Activated naive CD4-positive, alpha-beta T cell treated with anti-CD3 and anti-CD28 coated beads, Interleukin-2, amount 10 ng/mL, durations not matched to agents 7 days and 5 days (primary cell): ENCODE data around the gene KRT13.
A peak's percentile ranks its signal among the peaks of the same experiment; 100 is the strongest.

Experiments used
- CTCF ChIA-PET: fragments of 350-600 bp; sonication (Branson Sonifier 250); formaldehyde crosslinking; loops from one replicate; lab custom pipeline; 2021; ENCODE audit warnings: antibody characterized with exemption; lab: Charles Lee
- DNase-seq: peaks from one replicate; pipeline ENCODE4 v3.0.0-alpha.2; 2020
- H3K27ac Mint-ChIP-seq: one replicate; pipeline ENCODE4 v1.8.0; 2021; ENCODE audit warnings: mild to moderate bottlenecking, moderate library complexity, mixed read lengths
- H3K27me3 Mint-ChIP-seq: one replicate; pipeline ENCODE4 v1.8.0; 2021; ENCODE audit warnings: mild to moderate bottlenecking, mixed read lengths
- H3K36me3 Mint-ChIP-seq: one replicate; pipeline ENCODE4 v1.8.0; 2021; ENCODE audit warnings: mixed read lengths
- H3K4me1 Mint-ChIP-seq: one replicate; pipeline ENCODE4 v1.8.0; 2021; ENCODE audit warnings: mixed read lengths
- H3K4me3 Mint-ChIP-seq: one replicate; pipeline ENCODE4 v1.8.0; 2021; ENCODE audit warnings: mild to moderate bottlenecking, moderate library complexity, mixed read lengths
- H3K9me3 Mint-ChIP-seq: one replicate; pipeline ENCODE4 v1.8.0; 2021; ENCODE audit warnings: mixed read lengths

KRT13 gene

DNA sequence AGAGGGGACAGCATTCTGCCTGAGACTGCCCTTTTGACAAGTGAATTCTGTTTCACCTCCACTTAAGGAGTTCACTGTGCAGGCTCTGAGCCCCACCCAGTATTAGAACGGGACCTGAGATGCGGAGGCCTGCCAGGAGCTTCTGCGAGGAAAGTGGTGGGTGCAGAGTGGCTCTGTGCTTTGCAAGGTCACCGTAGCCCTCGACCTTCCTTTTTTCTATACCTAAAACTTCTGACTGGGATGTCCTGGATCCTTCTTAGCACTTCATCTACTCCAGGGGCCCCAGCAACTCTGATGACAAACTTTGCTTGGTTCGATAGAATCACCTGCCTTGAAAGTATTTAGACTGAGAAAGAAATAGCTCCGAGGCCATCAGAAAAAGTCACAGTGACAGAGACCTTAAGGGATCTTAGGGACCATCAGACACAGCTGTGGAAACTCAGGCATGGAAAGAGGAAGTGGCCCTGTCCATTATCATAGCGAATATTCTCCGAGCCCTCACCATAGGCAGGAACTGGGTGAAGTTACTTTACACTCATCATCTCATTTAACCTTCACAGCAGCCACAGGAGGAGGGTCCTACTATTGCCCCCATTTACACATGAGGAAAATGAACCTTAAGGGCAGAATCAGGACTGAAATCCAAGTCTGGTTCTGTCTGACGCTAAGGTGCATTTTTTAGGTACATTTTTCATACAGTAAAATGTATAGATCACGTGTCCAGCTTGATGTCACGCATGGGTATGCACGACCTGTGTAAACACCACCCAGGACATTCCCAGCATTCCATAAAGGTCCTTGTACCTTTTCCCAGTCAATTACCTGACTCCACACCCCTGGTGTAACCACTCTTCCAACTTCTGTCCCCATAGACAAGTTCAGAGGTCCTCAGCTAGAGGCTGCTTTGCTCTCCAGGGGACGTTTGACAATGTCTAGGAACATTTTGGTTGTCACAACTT is 676 bp upstream of the KRT13 start:
- H3K36me3 Mint-ChIP-seq = no peaks in the 10 kb centered on the region
- CTCF ChIA-PET = interaction anchor here (1.1 to 1.2 kb wide), 2 partner anchors 43 to 156 kb away, joined by 3 read pairs; no protein-coding TSS in a partner anchor
- no peak for DNase-seq

DNA sequence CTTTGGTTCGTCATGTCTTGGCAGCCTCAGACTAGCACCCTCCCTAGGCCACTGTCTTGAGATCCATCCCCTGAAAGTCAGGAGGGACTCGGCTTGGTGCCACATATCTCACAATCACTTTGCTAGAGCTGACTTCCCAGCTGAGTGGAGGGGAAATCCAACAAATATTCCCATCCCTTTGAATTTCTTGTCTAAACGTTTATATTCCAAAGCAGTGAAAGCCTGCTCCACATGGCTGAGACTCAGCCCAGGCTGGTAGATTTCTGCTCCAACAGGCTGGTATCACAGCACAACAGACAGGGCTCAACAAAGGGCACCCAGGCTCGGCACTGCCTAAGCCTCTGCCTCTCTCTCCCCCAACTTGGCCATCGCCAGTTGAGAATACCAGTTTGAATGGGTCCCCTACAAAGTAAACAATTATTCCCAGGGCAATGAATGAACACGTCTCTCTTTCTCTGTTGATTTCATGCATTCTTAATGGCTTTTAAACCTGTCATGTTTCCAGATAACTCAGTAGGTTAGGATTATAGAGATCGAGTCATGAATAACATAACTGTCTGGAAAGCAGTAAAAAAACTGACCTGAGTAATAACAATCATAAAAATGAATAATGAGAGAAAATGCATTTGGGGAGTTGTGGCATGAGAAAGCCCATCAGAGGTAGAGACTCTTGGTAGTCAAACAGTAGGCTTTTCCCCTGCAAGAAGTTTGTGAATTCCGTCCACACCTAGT is 1.0 kb downstream of the KRT13 start:
- no peaks in the 10 kb centered on the region for H3K36me3 Mint-ChIP-seq
- peaks cover 13% of the 10 kb centered on the region for H3K27me3 Mint-ChIP-seq
- no peak overlapping the region for H3K4me3 Mint-ChIP-seq
- no peaks in the 10 kb centered on the region for H3K4me1 Mint-ChIP-seq
- CTCF ChIA-PET = interaction anchor here (1.2 kb wide), 1 partner anchor 158 kb away, joined by 3 read pairs; no protein-coding TSS in a partner anchor
- no peak overlapping the region for H3K27ac Mint-ChIP-seq
- H3K9me3 Mint-ChIP-seq = no peaks in the 10 kb centered on the region
- no peak for DNase-seq

More for the DNA sequence above, 676 bp upstream of the KRT13 start:
- Mint-ChIP-seq H3K27me3 (peaks cover 10% of the 10 kb centered on the region), H3K4me1 (no peaks in the 10 kb centered on the region), H3K4me3 (no peak overlapping the region), H3K9me3 (no peaks in the 10 kb centered on the region), H3K27ac (no peak overlapping the region)

DNA sequence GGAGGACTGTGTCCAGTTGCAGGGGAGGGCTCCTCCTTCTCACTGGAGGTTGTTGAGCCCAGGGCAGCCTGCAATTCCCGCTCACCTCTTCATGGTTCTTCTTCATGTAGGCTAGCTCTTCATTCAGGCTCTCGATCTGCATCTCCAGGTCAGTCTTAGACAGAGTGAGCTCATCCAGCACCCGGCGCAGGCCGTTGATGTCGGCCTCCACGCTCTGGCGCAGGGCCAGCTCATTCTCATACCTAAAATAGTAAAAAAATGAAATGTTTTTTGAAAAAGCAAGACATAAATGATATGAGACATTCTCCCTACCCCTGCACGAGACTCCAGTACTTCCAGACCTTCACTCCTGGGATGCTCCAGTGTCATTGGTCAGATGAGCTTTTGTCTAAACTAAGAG is 2.2 kb downstream of the KRT13 start:
- Mint-ChIP-seq H3K36me3 (no peaks in the 10 kb centered on the region), H3K9me3 (no peaks in the 10 kb centered on the region), H3K27ac (no peak overlapping the region), H3K4me3 (no peak overlapping the region), H3K27me3 (peaks cover 15% of the 10 kb centered on the region), H3K4me1 (no peaks in the 10 kb centered on the region)
- DNase-seq = no peak
- CTCF ChIA-PET = interaction anchor here (1.3 kb wide), 1 partner anchor 159 kb away, joined by 3 read pairs; no protein-coding TSS in a partner anchor

DNA sequence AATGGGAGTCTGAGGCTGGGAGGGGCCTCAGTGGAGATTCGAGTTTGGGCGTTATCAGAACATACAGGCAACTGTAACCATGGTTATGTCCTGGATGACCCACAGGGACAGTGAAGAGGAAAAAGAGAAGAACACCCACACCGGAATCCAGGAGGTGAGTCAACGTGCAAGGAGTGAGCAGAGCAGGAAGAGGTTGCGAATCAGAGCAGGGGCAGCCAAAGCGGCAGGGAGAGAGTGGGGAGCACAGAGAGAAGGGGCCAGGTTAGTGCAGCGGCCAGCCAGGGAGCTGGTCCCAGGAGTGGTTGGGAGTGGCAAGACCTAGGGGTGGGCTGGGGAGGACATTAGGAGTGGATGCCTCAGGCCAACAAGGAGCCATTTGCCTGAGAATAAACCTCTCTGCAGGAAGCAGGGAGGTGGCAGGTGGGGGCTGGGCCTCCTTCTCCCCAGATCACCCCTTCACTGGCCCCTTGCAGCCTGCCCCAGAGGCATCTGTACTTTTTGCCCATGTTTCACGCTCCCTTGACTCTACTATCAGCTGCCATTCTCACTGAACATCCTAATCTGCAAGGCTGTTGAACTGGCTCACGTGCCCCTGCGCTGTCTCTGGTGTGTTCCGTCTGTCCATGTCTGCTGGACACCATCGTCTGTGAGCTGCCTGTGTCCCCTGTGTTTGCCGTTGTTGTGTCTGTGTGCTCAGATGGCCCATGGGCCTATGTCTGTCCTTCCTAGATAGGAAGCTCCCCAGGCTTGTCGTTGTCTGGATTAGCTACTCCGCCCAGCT is 5.1 kb downstream of the KRT13 start:
- Mint-ChIP-seq H3K27ac (no peak overlapping the region), H3K4me1 (peaks cover 7% of the 10 kb centered on the region)
- CTCF ChIA-PET = no interaction called here

DNA sequence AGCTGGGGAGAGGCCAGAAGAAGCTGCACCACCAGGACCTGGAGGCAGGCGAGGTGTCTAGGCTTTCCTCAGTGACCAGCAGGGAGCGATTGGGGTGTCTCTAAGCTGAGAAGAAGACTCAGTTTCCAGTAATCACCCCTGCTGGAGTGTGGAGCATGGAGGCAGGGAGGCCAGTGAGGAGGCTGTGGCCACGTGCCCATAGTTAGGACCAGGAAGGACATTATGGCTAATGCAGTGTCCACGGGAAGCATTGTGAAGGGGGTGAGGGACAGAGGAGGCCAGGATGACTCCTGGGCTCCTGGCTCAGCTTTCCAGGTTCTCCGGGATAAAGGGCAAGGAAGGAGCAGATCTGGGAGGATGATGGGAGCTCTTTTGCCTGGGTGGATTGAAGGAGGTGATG is 5.7 kb downstream of the KRT13 start:
- Mint-ChIP-seq H3K9me3 (no peaks in the 10 kb centered on the region), H3K36me3 (no peaks in the 10 kb centered on the region), H3K27ac (no peak overlapping the region), H3K27me3 (peaks cover 10% of the 10 kb centered on the region), H3K4me1 (peaks cover 7% of the 10 kb centered on the region), H3K4me3 (no peak overlapping the region)
- DNase-seq = no peak
- CTCF ChIA-PET = no interaction called here

More for the DNA sequence above, 5.1 kb downstream of the KRT13 start:
- DNase-seq = no peak
- peaks cover 14% of the 10 kb centered on the region for H3K27me3 Mint-ChIP-seq
- H3K36me3 Mint-ChIP-seq = no peaks in the 10 kb centered on the region
- no peaks in the 10 kb centered on the region for H3K9me3 Mint-ChIP-seq
- no peak overlapping the region for H3K4me3 Mint-ChIP-seq

DNA sequence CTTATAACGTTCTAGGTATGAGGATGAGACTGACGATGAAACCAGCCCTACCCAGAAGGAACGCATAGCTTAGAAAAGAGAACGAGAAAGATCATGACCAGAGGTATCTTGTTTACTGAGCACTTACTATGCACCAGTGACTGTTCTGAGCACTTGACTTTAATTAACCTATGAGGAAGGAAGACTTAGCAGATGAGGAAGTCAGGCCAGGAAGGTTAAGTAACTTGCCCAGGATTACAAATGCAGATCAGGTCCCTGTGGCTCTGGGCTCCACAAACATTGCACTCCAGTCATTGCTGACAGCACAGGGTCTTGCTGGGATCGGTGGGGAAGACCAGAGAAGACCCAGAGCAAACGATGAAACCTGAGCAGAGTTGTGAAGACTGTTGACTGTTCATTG is 7.1 kb downstream of the KRT13 start:
- Mint-ChIP-seq H3K27ac (peak overlapping the region; percentile 4), H3K4me1 (peaks cover 7% of the 10 kb centered on the region), H3K9me3 (no peaks in the 10 kb centered on the region), H3K4me3 (no peak overlapping the region), H3K36me3 (no peaks in the 10 kb centered on the region), H3K27me3 (peaks cover 16% of the 10 kb centered on the region)
- CTCF ChIA-PET = interaction anchor here (1.0 to 2.1 kb wide), 6 partner anchors 12 to 589 kb away, joined by 3 to 10 read pairs (median 4); no protein-coding TSS in a partner anchor
- no peak for DNase-seq

DNA sequence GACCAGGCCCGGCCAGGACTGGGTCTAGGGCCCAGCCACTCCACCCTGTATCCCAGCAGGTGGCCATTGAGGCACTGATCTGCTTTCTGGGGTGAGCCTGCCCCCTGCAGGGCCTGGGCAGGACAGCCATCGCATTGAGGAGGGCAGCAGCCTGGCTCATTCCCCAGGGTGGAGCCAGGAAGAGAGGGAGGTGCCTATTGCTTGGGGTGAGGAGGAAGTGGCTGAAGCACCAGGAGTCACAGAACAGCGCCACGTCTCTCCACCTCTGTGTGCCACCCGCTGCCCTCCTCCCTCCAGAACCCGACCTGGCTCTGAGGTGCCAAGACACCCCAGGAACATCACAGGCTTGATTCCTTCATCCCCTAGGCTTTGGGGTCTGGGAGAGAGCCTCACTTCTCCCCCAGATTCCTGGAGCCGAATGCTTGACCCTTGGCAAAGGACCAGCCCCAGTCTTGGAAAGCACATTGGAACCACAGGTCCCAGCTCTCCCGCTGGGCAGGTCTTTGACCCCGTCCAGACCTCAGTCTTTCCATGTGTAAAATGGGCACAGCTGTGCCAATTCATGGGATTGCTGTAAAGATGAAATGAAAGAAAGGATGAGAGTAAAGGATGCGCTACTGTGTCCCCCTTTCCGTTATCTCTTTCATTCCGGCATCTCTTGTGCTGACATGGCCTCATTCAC is 8.5 kb downstream of the KRT13 start:
- DNase-seq = peak; percentile 84
- H3K27me3 Mint-ChIP-seq = peaks cover 22% of the 10 kb centered on the region
- peak overlapping the region; percentile 43 for H3K27ac Mint-ChIP-seq
- H3K4me3 Mint-ChIP-seq = no peak overlapping the region
- H3K9me3 Mint-ChIP-seq = no peaks in the 10 kb centered on the region
- peaks cover 7% of the 10 kb centered on the region for H3K4me1 Mint-ChIP-seq
- no peaks in the 10 kb centered on the region for H3K36me3 Mint-ChIP-seq
- CTCF ChIA-PET = interaction anchor here (1.0 to 2.6 kb wide), 9 partner anchors 9 to 587 kb away, joined by 3 to 11 read pairs (median 5); no protein-coding TSS in a partner anchor

DNA sequence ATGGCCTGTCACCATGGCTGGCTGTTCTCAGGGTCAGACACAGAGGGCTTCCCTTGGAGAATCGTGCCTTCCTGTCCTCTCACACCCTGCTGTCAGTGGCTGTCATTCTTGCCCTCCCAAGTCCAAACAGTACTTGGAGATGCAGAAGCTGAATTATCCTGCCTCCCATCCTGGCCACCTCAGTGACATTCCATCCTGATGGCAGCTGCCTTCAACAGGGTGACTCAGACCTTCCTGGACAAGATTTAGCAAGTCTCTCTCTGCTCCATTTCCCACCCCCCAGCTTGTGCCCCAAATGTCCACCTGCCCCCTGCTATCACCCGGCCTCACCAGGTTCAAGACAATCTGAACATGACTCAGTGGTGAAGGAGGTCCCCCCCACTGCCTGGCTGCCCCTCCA is 10.9 kb downstream of the KRT13 start:
- CTCF ChIA-PET = interaction anchor here (1.0 to 2.6 kb wide), 7 partner anchors 10 to 585 kb away, joined by 3 to 11 read pairs (median 6); no protein-coding TSS in a partner anchor
- peaks cover 10% of the 10 kb centered on the region for H3K4me1 Mint-ChIP-seq
- no peaks in the 10 kb centered on the region for H3K9me3 Mint-ChIP-seq
- H3K27me3 Mint-ChIP-seq = peaks cover 15% of the 10 kb centered on the region
- no peak for DNase-seq
- no peak overlapping the region for H3K4me3 Mint-ChIP-seq
- no peaks in the 10 kb centered on the region for H3K36me3 Mint-ChIP-seq
- no peak overlapping the region for H3K27ac Mint-ChIP-seq

DNA sequence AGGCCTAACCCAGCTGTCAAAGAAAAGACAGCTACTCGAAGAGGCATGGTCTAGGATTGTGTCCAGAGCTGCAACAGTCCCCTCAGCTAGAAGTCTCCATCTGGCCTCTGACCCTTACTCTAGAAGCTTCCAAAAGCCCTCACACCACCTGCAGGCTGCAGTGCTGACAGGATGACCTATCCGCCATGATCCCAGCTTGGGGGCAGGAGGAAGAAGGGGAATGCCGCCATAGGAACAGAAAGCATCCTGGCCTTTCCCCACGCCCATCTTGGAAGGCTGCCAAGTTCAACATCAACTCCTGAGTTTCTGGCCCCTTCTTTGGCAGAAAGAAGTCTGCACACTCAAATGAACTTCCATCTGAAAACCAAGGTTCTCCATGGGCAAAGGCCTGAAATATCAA is 12.6 kb downstream of the KRT13 start:
- Mint-ChIP-seq H3K36me3 (no peaks in the 10 kb centered on the region), H3K4me1 (peaks cover 10% of the 10 kb centered on the region), H3K27ac (no peak overlapping the region), H3K27me3 (peaks cover 16% of the 10 kb centered on the region), H3K9me3 (no peaks in the 10 kb centered on the region), H3K4me3 (no peak overlapping the region)
- no peak for DNase-seq
- CTCF ChIA-PET = no interaction called here

DNA sequence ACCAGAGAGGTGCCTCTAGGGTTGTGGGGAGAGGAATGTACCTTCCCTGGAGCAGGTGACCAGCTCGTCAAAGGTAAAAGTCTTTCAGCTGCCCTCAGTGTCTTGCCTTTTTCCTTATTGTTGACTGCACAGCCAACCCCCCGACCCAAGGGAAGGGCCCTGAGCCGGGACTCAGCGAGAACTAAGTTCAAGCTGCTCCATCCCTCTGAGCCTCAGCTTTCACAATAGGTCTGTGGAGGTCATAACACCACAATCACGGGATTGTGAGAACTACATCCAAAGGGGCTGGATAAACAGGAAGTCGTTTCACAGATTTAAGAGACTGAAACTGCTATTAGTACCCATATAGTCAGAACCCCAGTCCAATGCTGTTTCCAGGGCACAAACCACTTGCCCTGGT is 13.1 kb downstream of the KRT13 start:
- no peaks in the 10 kb centered on the region for H3K36me3 Mint-ChIP-seq
- no peak overlapping the region for H3K27ac Mint-ChIP-seq
- H3K4me1 Mint-ChIP-seq = peaks cover 10% of the 10 kb centered on the region
- peaks cover 16% of the 10 kb centered on the region for H3K27me3 Mint-ChIP-seq
- no peak for DNase-seq
- no peaks in the 10 kb centered on the region for H3K9me3 Mint-ChIP-seq
- H3K4me3 Mint-ChIP-seq = no peak overlapping the region
- CTCF ChIA-PET = no interaction called here

DNA sequence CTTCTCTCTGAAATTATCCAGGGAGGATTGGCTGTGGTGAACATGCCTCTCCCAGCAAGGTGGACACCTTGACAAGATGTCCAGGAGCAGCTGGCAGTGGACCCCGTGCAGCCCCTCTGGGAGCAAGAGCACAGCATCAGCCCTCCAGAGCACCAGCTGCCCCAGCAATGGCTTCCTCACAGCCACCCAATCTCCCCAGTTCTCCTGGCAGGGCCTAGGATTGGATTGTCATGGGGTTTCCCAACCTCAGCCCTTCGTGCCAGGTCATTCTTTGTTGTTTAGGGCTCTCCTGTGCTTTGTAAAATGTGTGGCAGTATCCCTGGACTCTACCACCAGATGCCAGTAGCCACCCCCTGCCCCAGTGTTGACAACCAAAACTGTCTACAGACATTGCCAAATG is 13.9 kb downstream of the KRT13 start:
- no peak for DNase-seq
- no peak overlapping the region for H3K27ac Mint-ChIP-seq
- CTCF ChIA-PET = interaction anchor here (0.7 kb wide), 1 partner anchor 171 kb away, joined by 3 read pairs; no protein-coding TSS in a partner anchor
- H3K4me1 Mint-ChIP-seq = peaks cover 3% of the 10 kb centered on the region
- H3K9me3 Mint-ChIP-seq = no peaks in the 10 kb centered on the region
- no peaks in the 10 kb centered on the region for H3K36me3 Mint-ChIP-seq
- peaks cover 19% of the 10 kb centered on the region for H3K27me3 Mint-ChIP-seq
- no peak overlapping the region for H3K4me3 Mint-ChIP-seq

DNA sequence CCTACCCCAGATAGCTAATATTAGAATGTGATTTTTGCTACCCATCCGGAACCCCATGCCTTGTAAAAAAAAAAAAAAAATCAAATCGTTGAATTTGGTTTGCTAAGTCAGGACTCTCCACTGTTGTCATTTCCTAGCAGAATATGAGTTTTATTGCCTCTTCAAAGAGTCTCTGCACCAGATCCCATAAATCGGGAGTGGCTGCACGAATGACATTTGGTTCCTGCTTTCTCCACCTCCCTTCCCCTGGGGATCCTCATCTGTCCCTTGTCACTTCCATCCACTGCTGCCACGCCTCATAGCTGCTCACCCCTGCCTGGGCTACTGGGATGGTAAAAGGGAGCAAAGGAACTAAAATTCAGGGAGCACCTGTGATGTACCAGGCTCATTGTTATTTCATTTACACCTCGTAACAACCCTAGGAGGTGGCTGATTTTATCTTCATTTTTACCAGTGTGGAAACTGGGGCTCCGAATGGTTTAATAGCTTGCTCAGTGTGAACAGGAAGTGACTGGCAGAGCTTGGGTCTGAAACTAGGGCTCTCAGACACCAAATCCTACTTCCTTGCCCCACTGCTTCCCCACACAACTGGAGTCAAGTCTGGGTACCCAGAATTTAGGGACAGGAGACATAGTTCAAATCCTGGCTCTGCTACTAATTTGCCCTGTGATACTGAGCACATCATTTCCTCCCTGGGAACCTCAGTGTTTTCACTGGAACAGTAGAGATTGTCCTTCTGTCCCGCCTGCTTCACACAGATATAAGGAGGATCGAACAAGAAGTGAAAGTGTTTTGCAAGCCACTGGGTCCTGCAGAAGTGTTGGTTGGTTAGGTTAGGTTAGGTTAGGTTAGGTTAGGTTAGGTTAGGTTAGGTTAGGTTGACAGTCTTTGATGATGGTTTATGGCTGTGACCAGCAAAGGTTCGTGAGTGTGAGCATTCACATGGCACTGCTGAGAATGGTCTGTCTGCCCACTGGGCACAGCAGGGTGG is 15.1 kb downstream of the KRT13 start:
- no peak overlapping the region for H3K4me3 Mint-ChIP-seq
- H3K36me3 Mint-ChIP-seq = no peaks in the 10 kb centered on the region
- no peak overlapping the region for H3K27ac Mint-ChIP-seq
- CTCF ChIA-PET = interaction anchor here (0.7 kb wide), 1 partner anchor 173 kb away, joined by 3 read pairs; no protein-coding TSS in a partner anchor
- peaks cover 3% of the 10 kb centered on the region for H3K4me1 Mint-ChIP-seq
- no peak for DNase-seq
- H3K27me3 Mint-ChIP-seq = peaks cover 19% of the 10 kb centered on the region
- no peaks in the 10 kb centered on the region for H3K9me3 Mint-ChIP-seq
